ENCODE data around the gene KIAA1143. TPM values are rescaled to one million over a fixed set of nuclear protein-coding genes. Genes with fewer than 3 reads are reported as not detected.
A peak's percentile ranks its signal among the peaks of the same experiment; 100 is the strongest.

The KIAA1143 gene
- total and polyA plus RNA-seq, 2 of the 13 experiments (the other 11 are each of a cell fraction or from before 2014, with no cell fraction given) = 9.9 to 27.2 TPM

DNA sequence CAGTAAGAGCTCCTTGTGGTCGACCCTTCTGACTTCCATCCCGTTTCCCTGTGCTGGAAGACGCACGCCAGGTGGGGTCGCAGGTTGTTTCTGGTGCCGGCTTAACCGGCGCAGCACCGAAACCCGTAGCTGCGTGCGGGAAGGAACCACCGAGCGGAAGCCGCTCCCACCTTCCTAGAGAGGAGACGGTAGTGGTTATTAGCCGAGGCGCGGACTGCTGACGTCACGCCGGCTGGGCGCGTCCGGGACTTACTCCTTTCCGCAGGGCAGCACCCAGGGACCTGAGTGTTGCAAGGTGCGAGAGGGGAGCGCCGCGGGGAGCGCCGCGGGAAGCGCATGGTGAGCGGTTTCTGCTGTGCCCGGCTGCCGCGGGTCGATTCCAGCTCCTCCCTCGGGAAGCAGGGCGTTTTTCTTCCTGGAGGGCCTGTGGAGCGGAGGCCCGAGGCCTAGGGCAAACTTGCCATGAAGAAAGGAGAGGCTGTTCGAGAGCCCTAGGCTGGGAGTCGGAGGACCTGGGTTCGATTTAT lies 32.0 kb downstream of the KIAA1143 start, which contains the start of gene ZNF501 (continued):
- TF ChIP-seq TAF15 (IDR thresholded peaks at IDR 0.05; ENCODE audit: low read depth, low read length, poor library complexity, severe bottlenecking) (no peak), SRSF1 (optimal IDR thresholded peaks at IDR 0.05; ENCODE audit: low read depth, low read length) (no peak), KLF11 (CRISPR knock-in tag; IDR thresholded peaks at IDR 0.05) (no peak), NR2F1 (CRISPR knock-in tag; IDR thresholded peaks at IDR 0.05) (no peak), EHMT2 (IDR thresholded peaks at IDR 0.05; ENCODE audit: borderline replicate concordance, low read depth, low read length) (no peak), MAFK (conservative IDR thresholded peaks at IDR 0.05 in 1 of 2, IDR thresholded peaks at IDR 0.05 in 1 of 2; ENCODE audit: low read length in 2 of 2) (no peak), ZC3H4 (CRISPR knock-in tag; IDR thresholded peaks at IDR 0.05; ENCODE audit: borderline replicate concordance) (no peak), ZNF446 (CRISPR knock-in tag; IDR thresholded peaks at IDR 0.05) (no peak), NFYC (CRISPR knock-in tag; IDR thresholded peaks at IDR 0.05) (peak; percentile 66), PAX8 (CRISPR knock-in tag; IDR thresholded peaks at IDR 0.05; ENCODE audit: borderline replicate concordance) (no peak), PHB2 (IDR thresholded peaks at IDR 0.05; ENCODE audit: partially characterized antibody) (no peak), ZNF790 (CRISPR knock-in tag; IDR thresholded peaks at IDR 0.05; ENCODE audit: borderline replicate concordance) (no peak), CHCHD3 (CRISPR knock-in tag; IDR thresholded peaks at IDR 0.05) (no peak), PAWR (CRISPR knock-in tag; IDR thresholded peaks at IDR 0.05; ENCODE audit: borderline replicate concordance) (no peak), ZNF773 (CRISPR knock-in tag; IDR thresholded peaks at IDR 0.05; ENCODE audit: borderline replicate concordance) (no peak; the same call in 1 of the 2 replicates), ZNF367 (CRISPR knock-in tag; IDR thresholded peaks at IDR 0.05; ENCODE audit: borderline replicate concordance) (no peak), ZNF737 (CRISPR knock-in tag; IDR thresholded peaks at IDR 0.05; ENCODE audit: borderline replicate concordance) (no peak)
- TF ChIP-seq, protein P1, sequence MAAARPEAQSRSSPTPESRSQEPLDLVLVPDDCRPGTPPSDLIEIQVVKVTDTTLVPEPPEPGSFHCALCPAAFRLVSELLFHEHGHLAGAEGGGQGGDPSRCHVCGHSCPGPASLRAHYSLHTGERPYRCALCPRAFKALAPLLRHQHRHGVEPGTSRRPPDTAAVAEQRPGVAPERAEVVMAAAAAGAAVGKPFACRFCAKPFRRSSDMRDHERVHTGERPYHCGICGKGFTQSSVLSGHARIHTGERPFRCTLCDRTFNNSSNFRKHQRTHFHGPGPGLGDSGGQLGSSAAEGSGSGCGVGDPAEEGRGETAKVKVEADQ (CRISPR knock-in tag; IDR thresholded peaks at IDR 0.05; ENCODE audit: borderline replicate concordance) = no peak
- TF ChIP-seq, protein P2, sequence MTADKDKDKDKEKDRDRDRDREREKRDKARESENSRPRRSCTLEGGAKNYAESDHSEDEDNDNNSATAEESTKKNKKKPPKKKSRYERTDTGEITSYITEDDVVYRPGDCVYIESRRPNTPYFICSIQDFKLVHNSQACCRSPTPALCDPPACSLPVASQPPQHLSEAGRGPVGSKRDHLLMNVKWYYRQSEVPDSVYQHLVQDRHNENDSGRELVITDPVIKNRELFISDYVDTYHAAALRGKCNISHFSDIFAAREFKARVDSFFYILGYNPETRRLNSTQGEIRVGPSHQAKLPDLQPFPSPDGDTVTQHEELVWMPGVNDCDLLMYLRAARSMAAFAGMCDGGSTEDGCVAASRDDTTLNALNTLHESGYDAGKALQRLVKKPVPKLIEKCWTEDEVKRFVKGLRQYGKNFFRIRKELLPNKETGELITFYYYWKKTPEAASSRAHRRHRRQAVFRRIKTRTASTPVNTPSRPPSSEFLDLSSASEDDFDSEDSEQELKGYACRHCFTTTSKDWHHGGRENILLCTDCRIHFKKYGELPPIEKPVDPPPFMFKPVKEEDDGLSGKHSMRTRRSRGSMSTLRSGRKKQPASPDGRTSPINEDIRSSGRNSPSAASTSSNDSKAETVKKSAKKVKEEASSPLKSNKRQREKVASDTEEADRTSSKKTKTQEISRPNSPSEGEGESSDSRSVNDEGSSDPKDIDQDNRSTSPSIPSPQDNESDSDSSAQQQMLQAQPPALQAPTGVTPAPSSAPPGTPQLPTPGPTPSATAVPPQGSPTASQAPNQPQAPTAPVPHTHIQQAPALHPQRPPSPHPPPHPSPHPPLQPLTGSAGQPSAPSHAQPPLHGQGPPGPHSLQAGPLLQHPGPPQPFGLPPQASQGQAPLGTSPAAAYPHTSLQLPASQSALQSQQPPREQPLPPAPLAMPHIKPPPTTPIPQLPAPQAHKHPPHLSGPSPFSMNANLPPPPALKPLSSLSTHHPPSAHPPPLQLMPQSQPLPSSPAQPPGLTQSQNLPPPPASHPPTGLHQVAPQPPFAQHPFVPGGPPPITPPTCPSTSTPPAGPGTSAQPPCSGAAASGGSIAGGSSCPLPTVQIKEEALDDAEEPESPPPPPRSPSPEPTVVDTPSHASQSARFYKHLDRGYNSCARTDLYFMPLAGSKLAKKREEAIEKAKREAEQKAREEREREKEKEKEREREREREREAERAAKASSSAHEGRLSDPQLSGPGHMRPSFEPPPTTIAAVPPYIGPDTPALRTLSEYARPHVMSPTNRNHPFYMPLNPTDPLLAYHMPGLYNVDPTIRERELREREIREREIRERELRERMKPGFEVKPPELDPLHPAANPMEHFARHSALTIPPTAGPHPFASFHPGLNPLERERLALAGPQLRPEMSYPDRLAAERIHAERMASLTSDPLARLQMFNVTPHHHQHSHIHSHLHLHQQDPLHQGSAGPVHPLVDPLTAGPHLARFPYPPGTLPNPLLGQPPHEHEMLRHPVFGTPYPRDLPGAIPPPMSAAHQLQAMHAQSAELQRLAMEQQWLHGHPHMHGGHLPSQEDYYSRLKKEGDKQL (CRISPR knock-in tag; IDR thresholded peaks at IDR 0.05; ENCODE audit: low read depth) = no peak; the same call in 1 of the 2 replicates
- TF ChIP-seq, protein P3, sequence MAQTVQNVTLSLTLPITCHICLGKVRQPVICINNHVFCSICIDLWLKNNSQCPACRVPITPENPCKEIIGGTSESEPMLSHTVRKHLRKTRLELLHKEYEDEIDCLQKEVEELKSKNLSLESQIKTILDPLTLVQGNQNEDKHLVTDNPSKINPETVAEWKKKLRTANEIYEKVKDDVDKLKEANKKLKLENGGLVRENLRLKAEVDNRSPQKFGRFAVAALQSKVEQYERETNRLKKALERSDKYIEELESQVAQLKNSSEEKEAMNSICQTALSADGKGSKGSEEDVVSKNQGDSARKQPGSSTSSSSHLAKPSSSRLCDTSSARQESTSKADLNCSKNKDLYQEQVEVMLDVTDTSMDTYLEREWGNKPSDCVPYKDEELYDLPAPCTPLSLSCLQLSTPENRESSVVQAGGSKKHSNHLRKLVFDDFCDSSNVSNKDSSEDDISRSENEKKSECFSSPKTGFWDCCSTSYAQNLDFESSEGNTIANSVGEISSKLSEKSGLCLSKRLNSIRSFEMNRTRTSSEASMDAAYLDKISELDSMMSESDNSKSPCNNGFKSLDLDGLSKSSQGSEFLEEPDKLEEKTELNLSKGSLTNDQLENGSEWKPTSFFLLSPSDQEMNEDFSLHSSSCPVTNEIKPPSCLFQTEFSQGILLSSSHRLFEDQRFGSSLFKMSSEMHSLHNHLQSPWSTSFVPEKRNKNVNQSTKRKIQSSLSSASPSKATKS (CRISPR knock-in tag; IDR thresholded peaks at IDR 0.05) = no peak; the same call in 1 of the 2 replicates
- TF ChIP-seq, protein P4, sequence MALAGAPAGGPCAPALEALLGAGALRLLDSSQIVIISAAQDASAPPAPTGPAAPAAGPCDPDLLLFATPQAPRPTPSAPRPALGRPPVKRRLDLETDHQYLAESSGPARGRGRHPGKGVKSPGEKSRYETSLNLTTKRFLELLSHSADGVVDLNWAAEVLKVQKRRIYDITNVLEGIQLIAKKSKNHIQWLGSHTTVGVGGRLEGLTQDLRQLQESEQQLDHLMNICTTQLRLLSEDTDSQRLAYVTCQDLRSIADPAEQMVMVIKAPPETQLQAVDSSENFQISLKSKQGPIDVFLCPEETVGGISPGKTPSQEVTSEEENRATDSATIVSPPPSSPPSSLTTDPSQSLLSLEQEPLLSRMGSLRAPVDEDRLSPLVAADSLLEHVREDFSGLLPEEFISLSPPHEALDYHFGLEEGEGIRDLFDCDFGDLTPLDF (CRISPR knock-in tag; IDR thresholded peaks at IDR 0.05) = peak; percentile 85; the same call in 1 of the 2 replicates

All from HepG2 (cell line).